Esophagus muscularis mucosa (tissue), 3 donors: ENCODE data around the gene TTC3.

Experiments used
- POLR2A ChIP-seq: fragments of 450-650 bp; IDR thresholded peaks from one replicate; pipeline ENCODE4 v1.6.1; 2017; ENCODE audit warnings: antibody characterized with exemption, moderate library complexity, mild to moderate bottlenecking, low read depth
- TF ChIP-seq, protein P1 (sequence below), 3 experiments: fragments of 200-600 bp in 2 of 3; fragments of 450-650 bp in 1 of 3; sonication (generic) in 2 of 3; IDR thresholded peaks; one replicate each; pipeline ENCODE4 v1.5.1; 2017 to 2019; ENCODE audit warnings: antibody characterized with exemption in 3 of 3, mild to moderate bottlenecking in 2 of 3, moderate library complexity in 1 of 3

DNA sequence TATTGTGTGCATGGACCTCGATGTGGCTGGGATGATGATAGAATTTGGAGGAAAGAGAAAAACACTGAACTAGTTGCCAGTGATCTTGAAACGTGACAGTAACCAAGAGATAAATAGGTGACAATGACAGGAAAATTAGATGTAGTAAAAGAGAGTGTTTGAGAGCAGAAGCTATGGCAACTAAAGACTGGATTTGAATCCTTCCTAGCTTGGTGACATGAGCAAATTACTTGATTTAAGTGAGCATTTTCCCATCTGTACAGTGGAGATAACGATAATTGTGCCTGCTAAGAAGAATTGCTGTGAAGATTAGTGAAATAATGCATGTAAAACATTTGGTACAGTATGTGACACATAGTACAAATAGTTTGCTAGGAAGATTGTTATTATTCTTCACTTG, 12.7 kb downstream of the TTC3 start:
- TF ChIP-seq, protein P1, sequence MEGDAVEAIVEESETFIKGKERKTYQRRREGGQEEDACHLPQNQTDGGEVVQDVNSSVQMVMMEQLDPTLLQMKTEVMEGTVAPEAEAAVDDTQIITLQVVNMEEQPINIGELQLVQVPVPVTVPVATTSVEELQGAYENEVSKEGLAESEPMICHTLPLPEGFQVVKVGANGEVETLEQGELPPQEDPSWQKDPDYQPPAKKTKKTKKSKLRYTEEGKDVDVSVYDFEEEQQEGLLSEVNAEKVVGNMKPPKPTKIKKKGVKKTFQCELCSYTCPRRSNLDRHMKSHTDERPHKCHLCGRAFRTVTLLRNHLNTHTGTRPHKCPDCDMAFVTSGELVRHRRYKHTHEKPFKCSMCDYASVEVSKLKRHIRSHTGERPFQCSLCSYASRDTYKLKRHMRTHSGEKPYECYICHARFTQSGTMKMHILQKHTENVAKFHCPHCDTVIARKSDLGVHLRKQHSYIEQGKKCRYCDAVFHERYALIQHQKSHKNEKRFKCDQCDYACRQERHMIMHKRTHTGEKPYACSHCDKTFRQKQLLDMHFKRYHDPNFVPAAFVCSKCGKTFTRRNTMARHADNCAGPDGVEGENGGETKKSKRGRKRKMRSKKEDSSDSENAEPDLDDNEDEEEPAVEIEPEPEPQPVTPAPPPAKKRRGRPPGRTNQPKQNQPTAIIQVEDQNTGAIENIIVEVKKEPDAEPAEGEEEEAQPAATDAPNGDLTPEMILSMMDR (IDR thresholded peaks at IDR 0.05), result no peak
- no peak for TF ChIP-seq POLR2A
